Stimulated activated CD8-positive, alpha-beta memory T cell treated with anti-CD3 and anti-CD28 coated beads, Interleukin-7, amount 100 ng/mL, for 48 hours (primary cell): ENCODE results near the gene TMEM63A.

Source experiments
- DNase-seq, 2 donors: peaks; one replicate each; pipeline ENCODE4 v3.0.0-alpha.2; 2020; ENCODE audit warnings: low read depth in 1 of 2; ENCODE audit errors: extremely low read depth in 1 of 2

TMEM63A gene

DNA sequence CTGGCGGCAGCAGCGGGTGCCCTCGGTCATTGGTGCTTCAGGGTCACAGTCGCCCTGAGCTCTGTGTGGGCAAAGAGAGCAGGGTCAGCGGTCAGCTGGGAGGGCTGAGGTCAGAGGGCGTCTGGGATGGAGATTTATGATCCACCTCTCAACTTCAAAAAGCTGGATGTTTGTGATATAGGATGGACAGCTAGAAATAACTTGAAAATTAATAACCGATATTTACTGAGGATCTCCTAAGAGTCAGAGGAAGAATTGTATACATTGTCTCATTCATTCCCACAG lies 4.8 kb upstream of the TMEM63A start:
- DNase-seq = no peak

- no peak for DNase-seq
Observed at GRCh38 chr1:225886159-225887029, 4.2 kb upstream of the TMEM63A start.

DNA sequence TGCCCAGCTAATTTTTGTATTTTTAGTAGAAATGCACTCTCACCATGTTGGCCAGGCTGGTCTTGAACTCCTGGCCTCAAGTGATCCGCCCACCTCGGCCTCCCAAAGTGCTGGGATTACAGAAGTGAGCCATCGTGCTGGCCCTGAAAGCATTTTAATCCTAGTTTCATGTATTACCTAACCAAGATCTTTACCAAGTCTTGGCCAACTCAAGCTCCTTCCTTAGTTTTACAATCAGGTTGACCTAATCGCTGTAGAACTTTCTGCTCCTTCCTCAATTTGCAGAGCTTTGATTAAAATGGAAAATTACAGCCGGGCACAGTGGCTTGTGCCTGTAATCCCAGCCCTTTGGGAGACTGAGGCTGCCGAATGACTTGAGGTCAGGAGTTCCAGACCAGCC lies 3.2 kb upstream of the TMEM63A start:
- no peak for DNase-seq

GRCh38 chr1:225883616-225884265 lies 1.6 kb upstream of the TMEM63A start:
- DNase-seq = no peak

- no peak for DNase-seq
Observed at GRCh38 chr1:225882694-225883615, 775 bp upstream of the TMEM63A start.

GRCh38 chr1:225881081-225881958 lies 860 bp downstream of the TMEM63A start:
- no peak for DNase-seq

- DNase-seq = no peak
Observed at GRCh38 chr1:225880636-225881035, 1.5 kb downstream of the TMEM63A start.

GRCh38 chr1:225880222-225880588 lies 2.0 kb downstream of the TMEM63A start:
- no peak for DNase-seq

GRCh38 chr1:225879521-225880221 lies 2.5 kb downstream of the TMEM63A start:
- no peak for DNase-seq

GRCh38 chr1:225878282-225878681 lies 3.9 kb downstream of the TMEM63A start:
- DNase-seq = no peak

- DNase-seq = no peak
Observed at GRCh38 chr1:225877580-225877979, 4.6 kb downstream of the TMEM63A start.

- no peak for DNase-seq
Observed at GRCh38 chr1:225876900-225877510, 5.2 kb downstream of the TMEM63A start.

DNA sequence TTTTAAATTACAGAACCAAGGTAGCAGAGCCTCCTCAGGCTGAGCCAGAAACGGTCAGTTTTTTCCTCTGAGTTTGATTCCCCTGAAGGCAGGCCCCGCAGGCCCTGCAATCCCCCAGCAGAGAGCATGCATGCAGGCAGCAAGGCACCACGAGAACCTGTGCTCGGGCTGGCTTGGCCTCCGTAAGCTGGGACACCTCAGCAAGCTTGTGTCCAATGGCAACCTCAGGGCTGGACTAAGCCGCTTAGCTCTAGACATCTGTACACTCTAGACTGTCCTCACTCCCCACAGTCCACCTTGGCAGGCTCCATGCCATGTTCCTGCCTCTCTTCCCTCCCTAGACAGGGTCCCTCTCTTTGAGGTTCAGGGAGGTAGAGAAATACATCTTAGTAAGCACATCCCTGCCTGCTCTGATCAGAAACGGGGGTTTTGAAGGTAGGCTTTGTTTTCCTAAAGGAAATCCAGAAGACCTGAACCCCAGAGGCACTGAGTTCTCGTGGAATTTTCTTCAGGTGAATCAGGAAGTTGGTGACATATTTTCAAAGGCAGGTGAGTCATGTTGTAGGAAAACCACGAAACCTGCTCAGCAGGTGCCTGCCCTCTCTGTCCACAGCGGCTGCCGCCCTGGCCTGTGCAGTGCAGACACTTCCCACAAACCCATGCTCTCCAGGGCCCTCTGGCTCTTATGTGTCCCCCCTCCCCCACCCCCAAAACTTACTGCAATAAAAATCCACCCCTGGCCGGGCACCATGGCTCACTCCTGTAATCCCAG lies 7.0 kb downstream of the TMEM63A start:
- no peak for DNase-seq

DNA sequence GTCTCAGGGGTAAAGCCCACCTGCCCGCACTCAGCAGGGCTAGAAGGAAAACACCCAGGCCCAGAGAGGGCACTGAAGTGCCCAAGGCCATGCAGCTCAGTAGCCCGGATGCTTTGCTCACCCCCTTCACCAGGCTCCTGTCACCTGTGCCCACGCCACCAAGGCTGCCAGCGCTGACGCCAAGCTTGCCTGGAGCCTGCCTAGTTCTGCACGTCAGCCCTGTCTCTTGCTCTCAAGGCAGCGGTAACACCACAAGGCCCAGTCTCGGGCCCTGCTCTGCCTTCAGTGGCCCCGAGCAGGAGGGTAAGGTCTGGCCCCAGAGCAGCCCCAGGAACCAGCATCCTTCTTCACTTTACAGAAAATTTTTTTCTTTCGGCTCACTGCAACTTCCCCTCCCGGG lies 7.7 kb downstream of the TMEM63A start:
- no peak for DNase-seq

GRCh38 chr1:225873281-225873850 lies 8.8 kb downstream of the TMEM63A start:
- no peak for DNase-seq

DNA sequence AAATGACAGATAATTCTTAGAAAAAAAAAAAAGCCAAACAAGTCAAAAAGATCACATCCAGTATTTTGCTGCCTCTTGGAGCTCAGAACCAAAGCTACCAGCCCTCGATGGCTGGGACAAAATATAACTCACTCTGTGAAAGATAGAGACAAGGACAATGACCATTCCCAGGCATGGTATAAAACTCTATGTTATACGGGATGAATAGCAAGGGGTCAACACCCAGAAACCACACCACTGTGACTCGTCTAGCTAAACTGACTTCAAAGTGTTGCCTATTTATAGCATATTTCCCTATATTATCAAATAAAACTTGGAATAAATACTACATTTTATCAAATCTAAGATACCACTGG lies 10.1 kb downstream of the TMEM63A start:
- DNase-seq = no peak

- DNase-seq = no peak
Observed at GRCh38 chr1:225871359-225872074, 10.7 kb downstream of the TMEM63A start.

DNA sequence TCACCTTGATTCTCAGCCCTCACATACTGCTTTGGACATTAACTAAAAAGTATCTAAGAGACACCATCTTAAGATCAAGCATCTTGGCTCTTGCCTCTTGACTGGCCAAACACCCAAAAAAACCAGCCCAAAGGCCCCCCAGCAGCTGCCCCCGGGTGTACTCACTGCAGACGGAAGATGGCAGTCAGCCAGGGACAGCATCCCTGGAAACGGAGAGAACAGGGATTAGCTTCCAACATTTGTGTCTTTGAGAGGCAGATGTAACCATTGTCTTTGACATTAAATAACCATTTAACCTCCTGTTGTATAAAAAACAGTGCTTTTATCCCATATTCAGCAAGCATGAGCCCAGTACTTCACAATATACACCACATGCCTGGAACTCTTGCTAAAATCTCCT lies 11.3 kb downstream of the TMEM63A start:
- no peak for DNase-seq
